ENCODE data around the gene SSBP4.

DNA sequence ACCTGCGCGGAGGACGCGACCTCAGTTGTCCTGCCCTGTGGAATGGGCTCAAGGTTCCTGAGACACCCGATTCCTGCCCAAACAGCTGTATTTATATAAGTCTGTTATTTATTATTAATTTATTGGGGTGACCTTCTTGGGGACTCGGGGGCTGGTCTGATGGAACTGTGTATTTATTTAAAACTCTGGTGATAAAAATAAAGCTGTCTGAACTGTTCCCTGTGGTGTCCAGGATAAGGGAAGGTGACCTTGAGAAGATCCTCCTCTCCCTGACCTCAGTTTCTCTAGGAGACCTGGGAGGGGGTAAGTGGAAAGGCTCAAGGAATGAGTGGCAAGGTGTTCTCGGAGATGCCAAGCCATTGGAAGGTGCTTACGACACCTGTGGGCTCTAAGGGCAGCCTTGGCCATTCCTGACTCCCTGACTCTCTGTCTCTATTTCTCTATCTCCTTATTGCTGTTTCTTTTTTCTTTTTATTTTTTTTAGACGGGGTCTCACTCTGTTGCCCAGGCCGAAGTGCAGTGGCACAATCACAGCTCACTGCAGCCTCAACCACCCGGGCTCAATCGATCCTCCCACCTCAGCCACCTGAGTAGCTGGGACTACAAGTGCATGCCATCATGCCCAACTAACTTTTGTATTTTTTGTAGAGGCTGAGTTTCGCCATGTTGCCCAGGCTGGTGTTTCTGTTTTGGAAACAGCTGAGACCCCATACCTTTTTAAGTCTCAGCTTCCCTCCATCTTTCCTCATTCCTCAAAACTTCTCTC is 30.1 kb upstream of the SSBP4 start:
- TF ChIP-seq EZH2phosphoT487 (IDR thresholded peaks at IDR 0.05; ENCODE audit: borderline replicate concordance, low read depth): no peak
- TF ChIP-seq, protein P1, sequence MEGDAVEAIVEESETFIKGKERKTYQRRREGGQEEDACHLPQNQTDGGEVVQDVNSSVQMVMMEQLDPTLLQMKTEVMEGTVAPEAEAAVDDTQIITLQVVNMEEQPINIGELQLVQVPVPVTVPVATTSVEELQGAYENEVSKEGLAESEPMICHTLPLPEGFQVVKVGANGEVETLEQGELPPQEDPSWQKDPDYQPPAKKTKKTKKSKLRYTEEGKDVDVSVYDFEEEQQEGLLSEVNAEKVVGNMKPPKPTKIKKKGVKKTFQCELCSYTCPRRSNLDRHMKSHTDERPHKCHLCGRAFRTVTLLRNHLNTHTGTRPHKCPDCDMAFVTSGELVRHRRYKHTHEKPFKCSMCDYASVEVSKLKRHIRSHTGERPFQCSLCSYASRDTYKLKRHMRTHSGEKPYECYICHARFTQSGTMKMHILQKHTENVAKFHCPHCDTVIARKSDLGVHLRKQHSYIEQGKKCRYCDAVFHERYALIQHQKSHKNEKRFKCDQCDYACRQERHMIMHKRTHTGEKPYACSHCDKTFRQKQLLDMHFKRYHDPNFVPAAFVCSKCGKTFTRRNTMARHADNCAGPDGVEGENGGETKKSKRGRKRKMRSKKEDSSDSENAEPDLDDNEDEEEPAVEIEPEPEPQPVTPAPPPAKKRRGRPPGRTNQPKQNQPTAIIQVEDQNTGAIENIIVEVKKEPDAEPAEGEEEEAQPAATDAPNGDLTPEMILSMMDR (IDR thresholded peaks at IDR 0.05): no peak
- TF ChIP-seq TAF1 (IDR thresholded peaks at IDR 0.05; ENCODE audit: borderline replicate concordance, low read depth, low read length): no peak
